ENCODE measurements around the gene CCDC15.
"Not testable (repeated sequence)": the region's sequence is repeated elsewhere in the genome, so short reads cannot be mapped to it uniquely, and the experiment has no call there.

The CCDC15 gene

DNA sequence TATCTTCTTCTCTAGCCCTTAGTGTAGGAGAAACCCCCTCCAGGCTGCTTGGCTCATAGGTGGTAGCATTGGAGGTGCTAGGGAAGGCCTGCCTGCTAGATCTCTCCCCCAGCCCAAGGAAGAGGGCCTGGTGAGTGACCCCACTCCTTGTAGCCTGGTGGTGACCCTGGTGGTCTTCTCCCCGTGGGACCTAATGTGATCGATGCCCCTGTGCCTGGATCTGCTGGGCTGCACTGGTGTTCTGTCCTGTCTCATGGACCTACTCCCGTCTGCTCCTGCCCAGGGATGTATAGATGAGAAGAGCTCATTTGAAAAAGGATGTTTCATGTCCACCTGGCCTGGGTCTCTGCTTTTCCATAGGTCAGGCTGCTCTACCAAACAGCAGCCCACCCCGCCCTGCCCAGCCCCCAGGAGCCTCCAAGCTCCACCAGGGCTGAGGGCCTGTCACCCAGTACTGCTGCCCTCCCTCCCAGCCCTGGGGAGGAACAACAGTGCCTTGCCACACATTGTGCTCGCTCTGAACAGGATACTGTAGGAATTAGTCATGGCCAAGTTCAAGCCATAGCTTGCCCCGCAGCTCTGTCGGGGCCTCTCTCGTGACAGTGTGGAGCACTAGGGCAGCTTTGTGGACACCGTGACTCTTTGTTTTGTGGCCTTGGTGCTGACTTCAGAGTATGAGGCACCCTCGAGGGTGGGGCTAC is 128.8 kb downstream of the CCDC15 start:
- no peak for DNase-seq

DNA sequence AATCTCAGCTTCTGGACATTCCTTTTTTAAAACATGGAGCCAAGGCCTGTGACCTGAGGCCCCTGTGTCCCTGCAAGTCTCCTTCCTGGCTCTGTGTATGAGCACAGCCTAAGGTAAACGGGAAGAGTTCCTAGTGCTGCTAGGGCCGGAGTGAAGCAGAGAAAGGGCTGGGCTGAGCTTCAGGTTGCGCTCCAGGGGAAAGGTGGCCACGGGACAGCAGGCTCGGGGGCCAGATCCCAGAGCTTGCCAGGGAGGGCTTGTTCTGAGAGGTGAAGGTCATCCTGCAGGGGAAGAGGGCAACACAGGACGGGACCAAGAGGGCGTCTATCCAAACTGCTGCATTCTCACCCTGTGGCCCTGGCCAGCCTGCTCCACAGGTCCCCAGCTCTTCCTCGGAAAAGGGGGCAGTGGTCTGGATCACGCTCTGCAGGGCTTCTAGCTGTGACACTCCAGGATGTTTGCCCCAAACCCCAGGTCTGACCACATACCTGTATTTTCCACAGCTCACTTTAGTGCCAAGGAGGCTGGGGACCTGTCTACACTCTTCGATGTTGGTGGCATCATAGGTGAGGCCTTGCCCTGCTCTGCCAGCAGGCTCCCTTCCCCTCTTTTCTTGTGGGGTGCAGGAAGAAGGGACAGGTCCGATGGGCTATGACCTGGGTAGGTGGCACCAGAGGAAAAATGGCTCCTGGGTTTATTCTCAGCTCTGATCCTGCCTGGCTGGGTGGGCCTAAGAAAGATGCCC is 129.5 kb downstream of the CCDC15 start:
- DNase-seq = no peak

- DNase-seq = no peak
Measured at GRCh38 chr11:125084057-125084416, 130.0 kb downstream of the CCDC15 start.

GRCh38 chr11:125084761-125085231 is 130.8 kb downstream of the CCDC15 start:
- no peak for DNase-seq

- no peak for DNase-seq
Measured at GRCh38 chr11:125085301-125086081, 131.5 kb downstream of the CCDC15 start.

- DNase-seq = no peak
Measured at GRCh38 chr11:125086633-125087296, 132.8 kb downstream of the CCDC15 start.

- no peak for DNase-seq
Measured at GRCh38 chr11:125088123-125088522, 134.1 kb downstream of the CCDC15 start.

GRCh38 chr11:125088576-125089455 is 134.8 kb downstream of the CCDC15 start:
- DNase-seq = no peak

GRCh38 chr11:125089481-125089880 is 135.5 kb downstream of the CCDC15 start:
- DNase-seq = not testable (repeated sequence)

GRCh38 chr11:125090151-125090550 is 136.1 kb downstream of the CCDC15 start:
- not testable (repeated sequence) for DNase-seq

DNA sequence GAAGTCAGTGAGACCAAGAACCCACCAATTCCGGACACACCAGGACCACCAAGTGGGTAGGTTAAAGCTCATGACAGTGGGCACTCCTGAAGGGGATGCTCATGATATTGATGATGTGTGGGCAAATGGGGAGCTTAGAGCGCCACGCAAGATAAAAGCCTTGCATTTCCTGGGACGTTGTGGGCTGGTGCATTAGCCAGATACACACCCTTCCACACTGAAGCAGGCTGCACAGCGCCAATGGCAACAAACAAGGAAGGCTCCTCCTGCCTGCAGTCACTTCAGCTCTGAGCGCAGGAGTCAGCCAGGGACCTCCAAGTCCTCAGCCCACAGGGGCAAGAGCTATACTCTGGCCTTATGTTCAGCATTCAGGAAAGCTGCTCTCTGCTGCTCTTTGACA is 136.8 kb downstream of the CCDC15 start:
- no peak for DNase-seq
